GM18868 (cell line): ENCODE measurements around the gene ATF2.
"Not testable (repeated sequence)": the region's sequence is repeated elsewhere in the genome, so short reads cannot be mapped to it uniquely, and the experiment has no call there.

ENCODE experiments used
- ATAC-seq: cut with Tn5 transposase; IDR thresholded peaks from one replicate; pipeline ENCODE4 v1.9.1; 2021; ENCODE audit warnings: mild to moderate bottlenecking, moderate library complexity; ENCODE audit not compliant: unreplicated experiment

ATF2 gene

DNA sequence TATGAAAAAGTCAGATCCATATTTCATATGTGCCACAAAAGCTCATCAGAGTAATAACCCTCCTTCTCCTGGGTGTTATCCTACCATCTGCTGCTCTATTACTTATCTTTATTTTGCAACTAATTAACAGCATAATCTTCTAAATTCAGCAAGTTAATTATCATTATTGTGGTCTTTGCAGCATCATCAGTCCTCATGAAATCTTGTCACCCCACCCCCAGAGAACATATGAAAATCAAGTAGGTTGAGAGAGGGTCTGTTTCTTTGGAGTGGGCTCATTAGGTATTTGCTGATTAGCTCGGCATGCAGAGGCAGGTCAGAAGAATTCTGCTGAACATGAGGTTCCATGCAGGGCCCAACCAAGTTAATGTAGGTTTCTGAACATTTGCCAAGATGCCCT is 64.8 kb downstream of the ATF2 start:
- ATAC-seq, result no peak

DNA sequence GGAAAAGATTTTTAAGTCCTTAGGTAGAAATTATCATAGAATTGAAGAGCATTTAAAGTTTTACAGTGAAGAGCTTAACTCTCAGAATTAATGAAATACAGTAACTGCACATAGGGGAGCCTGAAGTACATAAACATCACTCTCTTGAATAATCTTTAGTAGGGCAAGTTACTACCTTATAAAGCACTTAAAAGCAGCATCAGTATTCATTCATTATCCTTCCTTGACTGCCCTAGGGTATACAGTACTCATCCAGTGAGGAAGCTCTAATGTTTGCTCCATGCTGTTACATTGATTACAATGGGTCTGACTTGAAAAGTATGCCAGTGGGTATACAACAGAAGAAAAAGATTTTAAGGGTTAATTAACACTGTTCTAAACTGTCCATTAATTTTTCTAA is 66.5 kb downstream of the ATF2 start:
- no peak for ATAC-seq

DNA sequence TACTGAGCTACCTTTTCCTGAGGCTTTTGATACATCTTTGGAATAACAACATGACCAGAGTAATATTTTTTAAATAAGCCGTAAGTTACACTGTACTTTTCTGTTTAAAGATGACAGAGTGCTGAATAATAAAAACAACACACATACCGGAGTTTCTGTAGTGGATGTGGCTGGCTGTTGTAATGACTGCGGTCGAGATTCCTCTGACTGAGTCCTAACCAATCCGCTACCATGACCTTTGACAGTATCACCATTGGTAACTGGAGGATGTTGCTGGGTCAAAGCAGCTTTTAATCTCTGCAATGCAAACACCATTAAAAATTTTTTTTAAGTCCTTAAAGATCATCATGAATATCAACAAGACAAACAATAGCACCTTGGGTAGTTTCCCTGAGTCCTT is 70.7 kb downstream of the ATF2 start:
- no peak for ATAC-seq

DNA sequence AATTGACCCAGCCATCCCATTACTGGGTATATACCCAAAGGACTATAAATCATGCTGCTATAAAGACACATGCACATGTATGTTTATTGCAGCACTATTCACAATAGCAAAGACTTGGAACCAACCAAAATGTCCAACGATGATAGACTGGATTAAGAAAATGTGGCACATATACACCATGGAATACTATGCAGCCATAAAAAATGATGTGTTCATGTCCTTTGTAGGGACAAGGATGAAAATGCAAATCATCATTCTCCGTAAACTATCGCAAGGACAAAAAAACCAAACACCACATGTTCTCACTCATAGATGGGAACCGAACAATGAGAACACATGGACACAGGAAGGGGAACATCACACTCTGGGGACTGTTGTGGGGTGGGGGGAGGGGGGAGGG is 83.9 kb downstream of the ATF2 start:
- not testable (repeated sequence) for ATAC-seq

DNA sequence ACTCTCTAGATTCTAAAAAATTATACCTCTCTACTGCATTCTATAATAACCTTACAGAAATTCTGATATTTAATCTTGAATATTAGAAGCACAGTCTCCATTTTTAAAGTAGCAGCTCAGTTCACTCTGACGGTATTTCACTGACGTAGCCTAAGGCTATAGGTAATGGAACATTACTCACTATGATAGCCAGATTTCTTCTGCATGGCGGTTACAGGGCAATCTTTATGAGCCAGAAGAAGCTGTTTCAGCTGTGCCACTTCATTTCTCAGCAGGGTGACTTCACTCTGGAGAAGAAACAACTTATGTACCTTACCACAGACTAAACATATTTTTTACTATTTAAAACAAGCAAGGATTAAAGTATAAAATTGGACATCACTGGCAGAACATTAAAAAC is 87.5 kb downstream of the ATF2 start:
- ATAC-seq, result no peak

DNA sequence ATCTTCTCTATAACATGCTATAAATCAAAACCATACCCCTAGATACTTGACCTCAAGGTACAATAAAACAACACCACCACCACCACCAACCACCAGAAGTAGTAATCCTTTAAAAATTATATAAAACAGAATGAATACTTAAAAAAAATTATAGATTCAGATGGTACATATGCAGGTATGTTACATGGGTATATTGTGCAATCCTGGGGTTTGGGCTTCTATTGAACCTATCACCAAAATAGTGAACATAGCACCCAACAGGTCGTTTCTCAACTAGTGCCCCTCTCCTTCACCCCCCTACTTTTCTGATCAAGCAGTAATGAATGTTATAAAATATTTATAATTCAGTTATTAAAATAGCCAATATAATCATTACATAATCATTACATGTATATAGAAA is 91.7 kb downstream of the ATF2 start:
- ATAC-seq, result no peak

DNA sequence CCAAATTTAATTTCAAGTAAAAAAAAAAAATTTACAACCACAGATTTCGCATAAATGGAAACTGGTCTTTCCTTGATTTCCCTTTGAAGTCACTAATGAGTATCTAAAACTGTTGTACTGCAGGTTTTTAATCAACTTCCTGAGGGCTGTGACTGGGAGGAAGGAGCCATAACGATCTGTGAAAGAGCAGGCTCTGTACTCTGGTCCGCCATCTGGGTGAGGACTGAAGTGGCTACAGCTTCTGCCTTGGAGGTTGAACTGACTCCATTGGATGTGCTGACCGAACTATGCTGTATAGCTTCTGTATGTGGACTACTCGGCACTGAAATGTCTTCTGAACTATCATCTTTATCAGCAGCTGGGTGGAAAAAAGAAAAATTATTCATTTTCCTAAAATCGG is 93.5 kb downstream of the ATF2 start:
- no peak for ATAC-seq

DNA sequence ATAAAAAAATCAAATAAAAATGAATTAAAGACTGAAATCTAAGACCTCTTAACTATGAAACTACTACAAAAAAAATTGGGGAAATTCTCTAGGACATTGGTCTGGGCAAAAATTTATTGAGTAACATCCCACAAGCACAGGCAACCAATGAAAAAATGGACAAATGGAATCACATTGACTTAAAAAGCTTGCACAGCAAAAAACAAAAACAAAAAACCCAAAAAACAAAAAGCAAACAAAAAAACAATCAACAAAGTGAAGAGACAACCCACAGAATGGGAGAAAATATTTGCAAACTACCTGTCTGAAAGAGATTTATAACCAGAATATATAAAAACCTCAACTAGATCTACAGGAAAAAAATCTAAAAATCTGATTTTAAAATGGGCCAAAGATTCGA is 99.5 kb downstream of the ATF2 start:
- no peak for ATAC-seq

DNA sequence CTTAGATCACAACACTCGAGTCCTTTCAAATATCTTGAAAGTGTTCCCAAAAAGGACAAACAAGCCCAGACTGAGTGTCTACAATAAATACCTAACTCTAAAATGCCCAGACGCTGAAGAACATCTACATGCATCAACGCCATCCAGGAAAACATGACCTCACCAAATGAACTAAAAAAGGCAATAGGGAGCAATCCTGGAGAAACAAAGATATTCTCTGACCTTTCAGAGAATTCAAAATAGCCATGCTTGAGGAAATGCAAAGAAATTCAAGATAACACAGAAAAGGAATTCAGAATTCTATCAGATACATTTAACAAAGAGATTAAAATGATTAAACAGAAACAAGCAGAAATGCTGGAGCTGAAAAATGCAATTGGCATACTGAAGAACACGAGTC is 101.6 kb downstream of the ATF2 start:
- ATAC-seq, result no peak

DNA sequence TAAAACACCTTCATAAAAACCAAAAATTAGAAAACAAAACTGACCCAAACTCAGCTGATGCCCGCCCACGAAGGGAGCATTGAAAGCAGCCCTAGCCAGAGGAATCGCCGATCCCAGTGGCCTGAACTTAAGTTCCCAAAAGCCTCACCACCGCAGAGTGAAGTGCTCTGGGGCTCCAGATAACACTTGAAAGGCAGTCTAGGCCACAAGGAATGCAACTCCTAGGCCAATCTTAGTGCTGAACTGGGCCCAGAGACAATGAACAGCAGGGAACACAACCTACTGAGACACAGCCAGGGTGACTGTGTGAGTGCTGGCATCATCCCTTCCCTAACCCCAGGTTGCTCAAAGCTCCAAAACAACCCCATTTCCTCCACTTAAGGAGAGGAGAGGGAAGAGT is 103.2 kb downstream of the ATF2 start:
- no peak for ATAC-seq

DNA sequence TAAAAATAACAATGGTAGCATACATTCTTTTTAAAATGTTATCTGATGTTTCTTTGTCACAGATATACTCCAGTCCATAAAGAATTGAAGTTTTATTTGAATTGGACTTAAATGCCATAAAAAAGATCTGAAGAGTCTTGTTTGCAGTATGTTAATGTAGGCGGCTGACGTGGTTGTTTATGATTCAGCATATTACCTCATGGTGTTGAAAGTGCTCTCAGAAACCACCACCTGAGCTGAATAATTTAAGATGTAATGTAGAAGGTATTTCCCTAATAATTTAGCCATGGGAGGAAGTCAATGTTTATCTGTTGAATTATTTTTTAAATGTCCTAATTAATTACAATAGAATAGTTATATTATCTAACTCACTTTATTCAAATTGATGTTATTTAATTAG is 104.3 kb downstream of the ATF2 start:
- no peak for ATAC-seq

DNA sequence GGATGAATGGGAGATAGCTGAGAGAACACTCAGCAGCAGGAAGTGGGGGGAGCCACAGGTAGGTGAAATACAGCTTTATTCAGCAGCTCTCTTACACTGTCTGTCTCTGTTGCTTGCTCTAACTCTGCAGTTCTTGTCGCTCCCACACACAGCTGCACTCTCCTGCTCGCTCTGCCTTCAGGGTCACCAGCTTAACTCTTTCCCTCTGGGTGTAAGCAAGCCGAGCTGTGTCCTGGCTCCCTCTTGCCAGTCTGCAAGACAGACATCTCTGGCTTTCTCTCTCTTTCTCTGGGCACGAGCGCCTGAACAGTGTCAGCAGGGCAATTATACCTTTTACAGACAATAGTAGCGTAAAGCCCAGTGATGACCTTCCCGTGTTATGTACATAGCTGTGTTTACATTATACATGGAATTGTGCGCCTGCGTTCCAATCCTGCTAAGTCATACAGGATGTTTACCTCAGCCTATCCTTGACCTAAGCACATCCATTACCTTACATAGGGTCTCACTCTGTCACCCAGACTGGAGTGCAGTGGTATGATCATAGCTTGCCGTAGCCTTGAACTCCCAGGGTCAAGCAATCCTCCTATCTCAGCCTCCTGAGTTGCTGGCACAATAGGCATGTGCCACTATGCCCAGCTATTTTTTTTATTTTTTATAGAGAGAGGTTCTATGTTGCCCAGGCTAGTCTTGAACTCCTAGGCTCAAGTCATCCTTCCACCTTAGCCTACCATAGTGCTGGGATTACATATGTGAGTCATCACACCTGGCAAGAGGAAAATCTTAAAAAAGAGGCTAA is 105.0 kb downstream of the ATF2 start:
- ATAC-seq, result no peak

DNA sequence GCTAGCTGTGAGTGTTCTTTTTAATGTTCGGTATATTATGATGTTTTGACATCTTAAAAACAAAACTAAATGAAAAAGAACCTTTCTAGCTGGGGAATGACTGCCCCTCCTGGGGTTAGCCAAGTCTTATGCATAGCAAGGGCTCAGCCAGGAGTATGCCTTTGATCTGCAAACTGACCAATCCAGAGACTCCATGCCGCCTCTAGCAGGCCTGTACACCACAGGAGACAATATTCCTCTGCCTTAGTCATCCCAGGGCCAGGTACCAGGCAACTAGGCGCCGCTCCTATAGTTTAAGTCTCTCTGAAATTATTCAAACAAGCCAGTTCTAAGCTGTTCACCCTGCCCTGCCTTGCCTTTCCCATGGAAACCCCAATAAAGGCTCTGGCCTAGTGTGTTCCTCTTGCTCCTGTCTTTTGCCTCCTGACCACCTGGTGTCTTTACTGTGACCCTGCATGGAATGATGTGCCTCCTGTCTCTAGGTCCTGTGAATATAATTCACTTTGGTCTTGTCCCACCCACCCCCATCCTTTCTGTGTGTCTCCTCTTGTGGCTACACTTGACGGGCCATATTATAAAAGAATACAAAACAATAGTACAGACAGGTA is 110.8 kb downstream of the ATF2 start:
- no peak for ATAC-seq

DNA sequence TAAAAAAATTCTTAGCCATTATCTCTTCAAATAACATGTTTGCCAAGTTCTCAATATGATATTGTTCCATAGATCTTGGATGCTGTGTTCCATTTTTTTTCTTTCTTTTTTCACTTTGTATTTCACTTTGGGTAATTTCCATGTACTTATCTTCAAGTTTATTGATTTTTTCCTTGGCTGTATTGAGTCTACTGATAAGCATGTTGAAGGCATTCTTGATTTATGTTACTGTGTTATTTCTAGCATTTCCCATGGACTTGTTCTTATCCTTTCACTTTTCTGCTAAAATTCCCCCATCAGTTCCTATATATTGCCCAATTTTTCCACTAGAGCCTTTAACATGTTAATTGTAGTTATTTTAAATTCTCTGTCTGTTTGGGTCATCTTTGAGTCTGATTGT is 112.0 kb downstream of the ATF2 start:
- no peak for ATAC-seq

DNA sequence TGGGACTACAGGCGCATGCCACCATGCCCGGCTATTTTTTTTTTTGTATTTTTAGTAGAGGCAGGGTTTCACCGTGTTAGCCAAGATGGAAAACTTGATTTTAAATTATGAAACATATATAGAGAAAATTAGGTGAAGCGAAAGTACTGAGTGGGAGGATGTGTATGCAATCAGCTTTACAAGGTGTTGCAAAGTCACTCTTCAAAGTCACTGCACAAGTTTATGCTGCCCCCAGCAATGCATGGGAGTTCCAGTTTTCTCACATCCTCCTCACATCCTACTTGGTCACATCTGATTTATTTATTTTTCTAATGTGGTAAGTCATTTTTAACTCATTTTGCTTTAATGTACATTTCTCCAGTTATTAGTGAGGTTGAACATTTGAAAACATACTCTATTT is 113.7 kb downstream of the ATF2 start:
- ATAC-seq, result peak; percentile 77

DNA sequence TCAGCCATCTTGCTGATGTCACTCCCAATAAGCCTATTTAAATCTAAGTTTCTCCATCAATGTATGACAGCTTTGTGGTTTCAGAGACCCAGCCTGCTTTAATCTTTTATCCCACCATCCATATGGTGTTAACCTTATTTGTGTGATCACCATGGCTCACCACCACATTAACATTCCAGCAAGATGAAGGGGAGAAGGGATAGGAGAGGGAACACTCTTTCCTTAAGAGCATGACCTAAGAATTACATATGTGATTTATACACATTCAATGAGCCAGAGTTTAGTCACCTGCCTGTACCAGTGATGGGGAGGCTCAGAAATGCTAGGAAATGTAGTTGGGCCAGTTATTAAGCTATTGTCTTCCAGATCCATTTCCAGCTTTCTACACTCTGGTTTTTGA is 118.3 kb downstream of the ATF2 start:
- no peak for ATAC-seq

DNA sequence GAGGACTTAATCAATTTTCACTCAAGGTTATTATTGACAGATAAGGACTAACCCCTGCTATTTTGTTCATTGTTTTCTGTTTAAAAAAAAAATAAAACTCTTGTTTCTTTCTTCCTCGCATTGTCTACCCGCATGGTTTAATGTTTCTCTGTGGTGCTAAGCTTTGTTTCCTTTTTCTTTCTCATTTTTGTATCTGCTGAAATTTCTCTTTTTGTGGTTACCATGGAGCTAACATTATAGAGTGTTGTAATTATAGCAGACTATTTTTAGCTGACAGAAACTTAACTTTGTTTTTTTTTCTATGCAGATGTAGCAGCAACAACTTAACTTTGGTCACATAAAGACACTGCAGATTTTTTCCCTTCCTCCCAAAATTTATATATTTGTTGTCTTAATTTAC is 119.7 kb downstream of the ATF2 start:
- no peak for ATAC-seq

DNA sequence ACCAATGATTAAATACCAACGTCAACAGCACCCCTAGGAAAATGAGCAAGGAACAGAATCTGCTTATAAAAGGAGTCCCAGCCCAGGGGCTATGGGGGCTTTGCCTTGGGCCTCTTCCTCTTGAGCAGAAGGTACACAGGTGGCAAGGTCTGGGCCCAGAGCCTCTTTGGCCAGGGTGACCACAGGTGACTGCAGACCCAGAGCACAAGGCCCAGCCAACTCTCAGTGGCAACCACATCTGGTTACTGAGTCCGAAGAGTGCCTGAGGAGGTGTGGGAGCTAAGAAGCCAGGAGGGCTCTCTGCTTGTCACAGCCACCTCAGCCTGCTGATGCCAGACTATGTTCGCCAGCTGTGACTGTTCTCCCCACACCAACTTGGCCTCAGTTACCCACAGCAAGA is 128.5 kb downstream of the ATF2 start:
- no peak for ATAC-seq

DNA sequence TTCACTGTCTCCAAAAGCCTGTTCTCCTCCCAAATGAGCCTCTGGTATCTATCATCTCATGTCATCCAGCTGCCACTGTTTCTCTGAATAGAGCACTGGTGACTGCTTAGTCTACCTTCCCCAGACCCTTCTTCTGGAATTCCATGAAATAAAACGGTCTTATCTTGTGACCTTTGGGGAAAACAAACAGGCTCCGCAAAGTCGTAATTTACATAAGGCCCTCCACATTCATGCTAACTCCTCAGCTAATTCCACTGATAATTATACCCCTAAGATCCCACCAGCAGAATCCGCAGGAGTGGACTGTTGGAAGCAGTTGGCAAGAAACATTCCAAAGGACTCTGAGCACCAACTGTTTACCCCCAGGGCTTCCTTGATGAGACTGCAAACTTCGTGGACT is 129.0 kb downstream of the ATF2 start:
- ATAC-seq, result no peak

DNA sequence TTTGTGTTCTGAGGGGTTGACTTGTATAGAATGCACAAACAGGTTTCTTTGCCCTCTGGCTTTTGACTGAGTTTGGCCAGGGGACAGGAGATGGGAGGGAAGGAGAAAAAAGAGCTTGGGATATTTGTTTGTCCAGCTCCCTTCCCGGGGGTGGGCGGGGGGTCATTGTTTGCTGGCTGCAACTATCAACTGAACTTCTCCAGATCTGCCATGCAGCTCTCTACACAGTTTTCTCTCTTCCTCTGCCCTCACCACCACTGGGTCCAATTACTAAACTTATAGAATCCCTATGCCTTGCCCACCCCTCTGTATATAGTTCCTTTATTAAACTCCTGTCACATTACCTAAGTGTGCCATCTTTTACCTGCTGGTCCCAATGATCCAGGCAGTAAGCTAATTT is 130.1 kb downstream of the ATF2 start:
- no peak for ATAC-seq

DNA sequence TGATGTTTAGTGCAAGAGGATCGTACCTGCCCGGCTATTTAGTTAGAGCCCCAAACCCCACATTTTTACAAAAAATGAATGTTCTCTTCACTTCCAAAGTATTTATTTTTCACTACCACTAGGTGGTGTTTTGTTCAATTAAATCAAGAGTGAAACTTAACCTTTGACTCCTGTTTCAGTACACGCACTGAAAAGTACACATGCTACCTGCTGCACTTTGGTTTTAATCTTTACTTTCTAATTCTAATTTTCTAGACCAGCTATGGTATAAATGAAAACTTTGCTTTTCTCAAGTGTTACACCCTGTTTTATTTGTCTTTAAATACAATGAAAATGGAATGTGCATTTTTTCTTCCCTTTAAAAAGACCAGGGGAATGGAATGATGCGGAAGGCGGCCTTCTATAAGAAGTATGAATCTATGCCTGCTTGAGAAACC is 131.4 kb downstream of the ATF2 start:
- peak; percentile 68 for ATAC-seq

DNA sequence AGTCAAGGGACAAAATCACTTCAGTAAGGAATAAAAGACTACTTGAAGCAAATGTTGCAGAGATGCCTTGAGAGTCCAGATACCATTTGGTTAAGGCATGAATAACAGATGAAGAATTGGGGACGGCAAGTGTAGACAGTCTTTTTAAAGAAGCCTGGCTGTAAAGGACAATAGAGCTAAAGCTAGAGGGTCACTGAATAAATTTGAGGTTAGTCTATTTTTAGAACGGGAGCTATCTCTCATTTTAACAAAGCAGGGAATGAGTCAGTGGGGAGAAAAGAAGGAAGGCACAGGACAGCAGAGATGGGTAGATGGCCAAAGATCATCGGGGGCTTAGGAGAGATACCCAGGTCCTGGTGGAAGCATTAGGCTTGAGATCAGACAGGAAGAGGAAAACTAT is 132.2 kb downstream of the ATF2 start:
- no peak for ATAC-seq

DNA sequence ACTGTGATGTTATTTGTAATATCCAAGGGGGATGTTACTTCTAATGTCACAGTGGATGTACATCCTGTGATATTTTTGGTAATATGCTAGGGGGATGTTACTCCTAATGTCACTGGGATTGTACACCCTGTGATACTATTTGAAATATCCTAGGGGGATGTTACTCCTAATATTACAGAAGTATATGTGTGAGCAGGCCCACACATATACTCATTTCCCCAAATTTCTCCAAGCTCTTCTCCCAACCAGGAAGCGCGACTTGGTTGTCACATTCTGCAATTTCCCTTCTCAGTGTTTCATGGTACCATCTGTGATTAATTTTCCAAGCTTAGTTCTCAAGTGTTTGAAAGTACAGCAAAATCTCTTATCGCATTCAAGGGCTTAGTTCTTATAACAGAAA is 133.3 kb downstream of the ATF2 start:
- no peak for ATAC-seq
